ENCODE measurements around the gene LGALS7B. TPM values are rescaled to one million over a fixed set of nuclear protein-coding genes. Genes with fewer than 3 reads are reported as not detected.
"Not testable (repeated sequence)": the region's sequence is repeated elsewhere in the genome, so short reads cannot be mapped to it uniquely, and the experiment has no call there.

The LGALS7B gene
- total RNA-seq, 1 experiment from 2014 or later: 1.2 TPM

- TF ChIP-seq CREM (CRISPR knock-in tag; IDR thresholded peaks at IDR 0.05): peak; percentile 64
- peak; percentile 63; the same call in 1 of the 2 replicates for TF ChIP-seq CREB1 (CRISPR knock-in tag; IDR thresholded peaks at IDR 0.05)
- TF ChIP-seq CBFB (CRISPR knock-in tag; IDR thresholded peaks at IDR 0.05; ENCODE audit: low read depth): 0 out of 2 replicates have a peak, but pooled peaks have one; percentile 32
These were observed 19.3 kb upstream of the LGALS7B start (continued) for GRCh38 chr19:38769635-38770211.

- H3K9me3 Mint-ChIP-seq; H3K27me3 Mint-ChIP-seq (ENCODE audit: low read depth); H3K4me3 Mint-ChIP-seq; H3K4me1 Mint-ChIP-seq; H3K36me3 Mint-ChIP-seq; H3K27ac Mint-ChIP-seq: not testable (repeated sequence)
- ChIA-PET CTCF (interaction anchor here (0.5 to 1.7 kb wide), 24 partner anchors 9 to 893 kb away, joined by 3 to 27 read pairs (median 7); partner anchors contain the start of genes ACTN4, CAPN12, CCER2 and ECH1), POLR2A (interaction anchor here (0.9 to 1.2 kb wide), 2 partner anchors 36 to 82 kb away, joined by 3 to 4 read pairs; no protein-coding TSS in a partner anchor)
- ATAC-seq (peak; percentile 2; the same call in 1 of the 2 replicates), DNase-seq (ENCODE audit: low spot score) (peak; percentile 17)
These were observed 18.6 kb upstream of the LGALS7B start for GRCh38 chr19:38770228-38770948.

GRCh38 chr19:38770949-38771275 lies 18.1 kb upstream of the LGALS7B start:
- H3K9me3 Mint-ChIP-seq; H3K36me3 Mint-ChIP-seq; CTCF ChIA-PET; H3K27ac Mint-ChIP-seq; H3K4me1 Mint-ChIP-seq; POLR2A ChIA-PET; DNase-seq (ENCODE audit: low spot score); H3K4me3 Mint-ChIP-seq; H3K27me3 Mint-ChIP-seq (ENCODE audit: low read depth): not testable (repeated sequence)
- ATAC-seq: peak; percentile 76

GRCh38 chr19:38771569-38771968 lies 17.4 kb upstream of the LGALS7B start:
- DNase-seq (ENCODE audit: low spot score): not testable (repeated sequence)
- ATAC-seq: peak; percentile 56

GRCh38 chr19:38773469-38774177 lies 15.4 kb upstream of the LGALS7B start, which contains the start of gene LGALS7:
Gene LGALS7 (minus strand): TSS chr19:38773517. CDS start chr19:38773492, 25 bp downstream.
- Mint-ChIP-seq H3K4me1 (peaks cover 5% of the 10 kb centered on the region), H3K4me3 (no peak within 1 kb of the TSS), H3K27ac (no peak within 1 kb of the TSS), H3K9me3 (no peaks in the 10 kb centered on the region), H3K36me3 (no peaks in the 10 kb centered on the region), H3K27me3 (ENCODE audit: low read depth) (peaks cover 5% of the 10 kb centered on the region)
- POLR2A ChIA-PET: no interaction called here
- DNase-seq (ENCODE audit: low spot score) (no peak), ATAC-seq (no peak)
- CTCF ChIA-PET: interaction anchor here (0.7 kb wide), 1 partner anchor 19 kb away, joined by 4 read pairs; no protein-coding TSS in a partner anchor
- TF ChIP-seq, protein P1, sequence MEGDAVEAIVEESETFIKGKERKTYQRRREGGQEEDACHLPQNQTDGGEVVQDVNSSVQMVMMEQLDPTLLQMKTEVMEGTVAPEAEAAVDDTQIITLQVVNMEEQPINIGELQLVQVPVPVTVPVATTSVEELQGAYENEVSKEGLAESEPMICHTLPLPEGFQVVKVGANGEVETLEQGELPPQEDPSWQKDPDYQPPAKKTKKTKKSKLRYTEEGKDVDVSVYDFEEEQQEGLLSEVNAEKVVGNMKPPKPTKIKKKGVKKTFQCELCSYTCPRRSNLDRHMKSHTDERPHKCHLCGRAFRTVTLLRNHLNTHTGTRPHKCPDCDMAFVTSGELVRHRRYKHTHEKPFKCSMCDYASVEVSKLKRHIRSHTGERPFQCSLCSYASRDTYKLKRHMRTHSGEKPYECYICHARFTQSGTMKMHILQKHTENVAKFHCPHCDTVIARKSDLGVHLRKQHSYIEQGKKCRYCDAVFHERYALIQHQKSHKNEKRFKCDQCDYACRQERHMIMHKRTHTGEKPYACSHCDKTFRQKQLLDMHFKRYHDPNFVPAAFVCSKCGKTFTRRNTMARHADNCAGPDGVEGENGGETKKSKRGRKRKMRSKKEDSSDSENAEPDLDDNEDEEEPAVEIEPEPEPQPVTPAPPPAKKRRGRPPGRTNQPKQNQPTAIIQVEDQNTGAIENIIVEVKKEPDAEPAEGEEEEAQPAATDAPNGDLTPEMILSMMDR (IDR thresholded peaks at IDR 0.05): no peak
- no peak for TF ChIP-seq AR (CRISPR knock-in tag; IDR thresholded peaks at IDR 0.05)
- TF ChIP-seq IRF2 (CRISPR knock-in tag; IDR thresholded peaks at IDR 0.05; ENCODE audit: borderline replicate concordance, low read depth): no peak
- TF ChIP-seq FOXP4 (CRISPR knock-in tag; IDR thresholded peaks at IDR 0.05): no peak
- no peak for TF ChIP-seq CREM (CRISPR knock-in tag; IDR thresholded peaks at IDR 0.05)
- no peak for TF ChIP-seq CREB1 (CRISPR knock-in tag; IDR thresholded peaks at IDR 0.05)
- TF ChIP-seq ZNF671 (CRISPR knock-in tag; IDR thresholded peaks at IDR 0.05): no peak
- TF ChIP-seq ZNF232 (CRISPR knock-in tag; IDR thresholded peaks at IDR 0.05): no peak
- TF ChIP-seq ZNF416 (CRISPR knock-in tag; IDR thresholded peaks at IDR 0.05): no peak
- no peak for TF ChIP-seq JAZF1 (CRISPR knock-in tag; IDR thresholded peaks at IDR 0.05)
- TF ChIP-seq, protein P2, sequence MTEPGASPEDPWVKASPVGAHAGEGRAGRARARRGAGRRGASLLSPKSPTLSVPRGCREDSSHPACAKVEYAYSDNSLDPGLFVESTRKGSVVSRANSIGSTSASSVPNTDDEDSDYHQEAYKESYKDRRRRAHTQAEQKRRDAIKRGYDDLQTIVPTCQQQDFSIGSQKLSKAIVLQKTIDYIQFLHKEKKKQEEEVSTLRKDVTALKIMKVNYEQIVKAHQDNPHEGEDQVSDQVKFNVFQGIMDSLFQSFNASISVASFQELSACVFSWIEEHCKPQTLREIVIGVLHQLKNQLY (CRISPR knock-in tag; IDR thresholded peaks at IDR 0.05): no peak
- no peak for TF ChIP-seq RELA (CRISPR knock-in tag; IDR thresholded peaks at IDR 0.05; ENCODE audit: borderline replicate concordance)
- TF ChIP-seq IRF1 (CRISPR knock-in tag; IDR thresholded peaks at IDR 0.05): no peak
- no peak for TF ChIP-seq ATF1 (CRISPR knock-in tag; IDR thresholded peaks at IDR 0.05)
- TF ChIP-seq KAT7 (CRISPR knock-in tag; IDR thresholded peaks at IDR 0.05; ENCODE audit: borderline replicate concordance): no peak

More at GRCh38 chr19:38771569-38771968, 17.4 kb upstream of the LGALS7B start:
- H3K4me1 Mint-ChIP-seq; POLR2A ChIA-PET; H3K4me3 Mint-ChIP-seq; CTCF ChIA-PET; H3K9me3 Mint-ChIP-seq; H3K27me3 Mint-ChIP-seq (ENCODE audit: low read depth); H3K36me3 Mint-ChIP-seq; H3K27ac Mint-ChIP-seq: not testable (repeated sequence)
